Ishikawa (cell line): ENCODE results near the gene MTARC2.

Source experiments
- CEBPB ChIP-seq: IDR thresholded peaks from 2 replicates; pipeline ENCODE4 v1.6.1; 2012
- CREB1 ChIP-seq: IDR thresholded peaks from 2 replicates; pipeline ENCODE4 v1.6.1; 2012; ENCODE audit warnings: low read depth
- EGR1 ChIP-seq: IDR thresholded peaks from 2 replicates; pipeline ENCODE4 v1.6.1; 2012
- EP300 ChIP-seq: IDR thresholded peaks from 2 replicates; pipeline ENCODE4 v1.6.1; 2012; ENCODE audit warnings: borderline replicate concordance
- FOXM1 ChIP-seq: IDR thresholded peaks from 2 replicates; pipeline ENCODE4 v1.6.1; 2012; ENCODE audit warnings: low read depth, borderline replicate concordance
- NFIC ChIP-seq: IDR thresholded peaks from 2 replicates; pipeline ENCODE4 v1.6.1; 2012
- RAD21 ChIP-seq: IDR thresholded peaks from 2 replicates; pipeline ENCODE4 v1.6.1; 2012; ENCODE audit warnings: low read depth
- REST ChIP-seq: IDR thresholded peaks from 2 replicates; pipeline ENCODE4 v1.6.1; 2012; ENCODE audit warnings: low read depth, mild to moderate bottlenecking
- TAF1 ChIP-seq: IDR thresholded peaks from 2 replicates; pipeline ENCODE4 v1.6.1; 2012; ENCODE audit warnings: low read depth, mild to moderate bottlenecking
- TCF12 ChIP-seq: IDR thresholded peaks from 2 replicates; pipeline ENCODE4 v1.6.1; 2012; ENCODE audit warnings: low read depth
- TEAD4 ChIP-seq: IDR thresholded peaks from 2 replicates; pipeline ENCODE4 v1.6.1; 2012
- USF1 ChIP-seq: IDR thresholded peaks from 2 replicates; pipeline ENCODE4 v1.6.1; 2012
- YY1 ChIP-seq: IDR thresholded peaks from 2 replicates; pipeline ENCODE4 v1.6.1; 2012; ENCODE audit warnings: low read depth
- ZBTB7A ChIP-seq: IDR thresholded peaks from 2 replicates; pipeline ENCODE4 v1.6.1; 2012; ENCODE audit warnings: low read depth
- TF ChIP-seq, protein P1 (sequence below): IDR thresholded peaks from 2 replicates; pipeline ENCODE4 v1.6.1; 2012

The MTARC2 gene

GRCh38 chr1:220717800-220718640 lies 30.1 kb upstream of the MTARC2 start:
- TF ChIP-seq, protein P1, sequence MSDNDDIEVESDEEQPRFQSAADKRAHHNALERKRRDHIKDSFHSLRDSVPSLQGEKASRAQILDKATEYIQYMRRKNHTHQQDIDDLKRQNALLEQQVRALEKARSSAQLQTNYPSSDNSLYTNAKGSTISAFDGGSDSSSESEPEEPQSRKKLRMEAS, result no peak
- no peak for TF ChIP-seq YY1
- TF ChIP-seq CREB1, result no peak
- TF ChIP-seq REST, result no peak
- TF ChIP-seq TEAD4, result no peak
- no peak for TF ChIP-seq CEBPB
- no peak for TF ChIP-seq NFIC
- no peak for TF ChIP-seq USF1
- TF ChIP-seq FOXM1, result no peak
- TF ChIP-seq TCF12, result no peak
- TF ChIP-seq ZBTB7A, result no peak
- no peak for TF ChIP-seq EGR1
- TF ChIP-seq EP300, result no peak
- TF ChIP-seq RAD21, result no peak
- TF ChIP-seq TAF1, result no peak

DNA sequence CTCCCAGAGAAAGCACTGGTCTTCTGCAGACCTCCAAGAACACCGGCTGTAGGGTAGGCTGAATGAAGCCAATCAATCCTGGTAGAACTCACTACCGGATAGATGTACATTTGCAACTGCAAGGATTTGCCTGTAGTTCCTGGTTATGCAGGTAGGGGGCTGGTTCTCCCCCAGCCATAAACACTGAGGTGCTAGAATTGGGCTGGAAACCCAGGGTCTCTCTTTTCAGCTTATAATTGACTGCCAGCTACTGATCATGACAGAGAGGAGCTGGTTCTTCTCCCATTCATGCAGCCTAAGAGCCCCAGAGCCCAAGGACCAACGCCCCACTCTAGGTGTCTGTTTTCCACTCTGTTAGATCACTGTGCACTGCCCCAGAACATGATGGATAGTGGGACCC lies 21.5 kb upstream of the MTARC2 start:
- no peak for TF ChIP-seq NFIC
- TF ChIP-seq, protein P1, result no peak
- no peak for TF ChIP-seq CREB1
- TF ChIP-seq FOXM1, result no peak
- TF ChIP-seq YY1, result no peak

- TF ChIP-seq RAD21 (no peak), USF1 (no peak), FOXM1 (no peak), EP300 (no peak), CEBPB (no peak), EGR1 (no peak), REST (no peak), YY1 (no peak), TEAD4 (no peak)
Observed at GRCh38 chr1:220727519-220727918, 20.6 kb upstream of the MTARC2 start.

- TF ChIP-seq NFIC (no peak), EP300 (no peak)
- TF ChIP-seq, protein P1, result no peak
Observed at GRCh38 chr1:220730486-220730885, 17.6 kb upstream of the MTARC2 start.

DNA sequence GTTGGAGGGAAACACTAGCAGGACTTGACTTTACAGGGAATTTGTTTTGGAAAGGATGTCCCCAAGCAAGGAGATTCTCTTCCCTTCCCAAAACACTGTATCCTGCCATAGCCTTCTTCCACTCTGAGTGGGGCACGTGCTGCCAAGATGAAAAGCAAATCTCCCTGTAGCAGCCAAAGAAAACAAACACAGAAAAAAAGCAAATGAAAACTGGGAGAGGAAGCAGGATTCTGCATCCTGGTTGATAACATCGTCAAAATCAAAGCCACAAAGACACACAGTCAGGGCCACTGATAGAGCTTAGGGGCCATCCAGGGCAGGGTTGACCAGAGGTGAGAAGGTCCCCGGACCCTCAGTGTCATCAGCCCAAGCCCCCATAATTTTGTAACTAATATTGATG lies 16.0 kb upstream of the MTARC2 start:
- TF ChIP-seq CREB1, result no peak
- TF ChIP-seq FOXM1, result no peak
- no peak for TF ChIP-seq YY1
- no peak for TF ChIP-seq TCF12
- TF ChIP-seq USF1, result no peak
- TF ChIP-seq REST, result no peak
- TF ChIP-seq, protein P1, result no peak
- TF ChIP-seq RAD21, result no peak
- no peak for TF ChIP-seq TAF1
- TF ChIP-seq CEBPB, result no peak
- TF ChIP-seq EP300, result no peak
